GM18907 (cell line): ENCODE measurements around the gene GLE1.
"Not testable (repeated sequence)": the region's sequence is repeated elsewhere in the genome, so short reads cannot be mapped to it uniquely, and the experiment has no call there.

Experiments used
- ATAC-seq: cut with Tn5 transposase; IDR thresholded peaks from one replicate; pipeline ENCODE4 v1.9.1; 2021; ENCODE audit warnings: mild to moderate bottlenecking, moderate library complexity; ENCODE audit not compliant: unreplicated experiment

The GLE1 gene

DNA sequence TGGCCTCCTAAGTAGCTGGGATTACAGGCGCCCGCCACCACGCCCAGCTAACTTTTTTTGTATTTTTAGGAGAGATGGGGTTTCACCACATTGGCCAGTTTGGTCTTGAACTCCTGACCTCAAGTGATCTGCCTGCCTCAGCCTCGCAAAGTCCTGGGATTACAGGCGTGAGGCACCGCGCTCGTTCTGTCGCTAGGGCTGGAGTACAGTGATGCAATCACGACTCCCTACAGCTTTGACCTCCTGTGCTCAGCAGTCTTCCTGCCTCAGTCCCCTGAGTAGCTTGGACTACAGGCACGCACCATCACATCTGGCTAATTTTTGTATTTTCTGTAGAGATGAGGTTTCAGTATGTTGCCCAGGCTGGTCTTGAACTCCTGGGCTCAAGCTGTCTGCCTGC is 82.4 kb downstream of the GLE1 start:
- ATAC-seq: not testable (repeated sequence)

DNA sequence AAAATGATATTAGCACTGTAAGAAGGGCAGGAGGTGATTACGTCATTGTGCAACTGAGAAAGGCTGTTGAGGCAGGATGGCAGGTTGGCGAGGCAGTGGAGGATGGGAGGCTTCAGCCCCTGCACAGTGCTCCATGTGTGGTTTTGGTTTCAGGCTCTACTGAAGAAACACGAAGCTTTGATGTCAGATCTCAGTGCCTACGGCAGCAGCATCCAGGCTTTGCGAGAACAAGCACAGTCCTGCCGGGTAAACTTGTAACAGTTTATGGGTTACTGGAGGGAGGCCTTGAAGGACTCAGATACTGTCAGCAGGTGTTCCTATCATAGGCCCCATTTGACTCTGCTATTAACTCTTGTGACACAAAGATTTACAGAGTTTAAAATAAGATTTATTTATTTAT is 82.9 kb downstream of the GLE1 start:
- ATAC-seq: no peak

DNA sequence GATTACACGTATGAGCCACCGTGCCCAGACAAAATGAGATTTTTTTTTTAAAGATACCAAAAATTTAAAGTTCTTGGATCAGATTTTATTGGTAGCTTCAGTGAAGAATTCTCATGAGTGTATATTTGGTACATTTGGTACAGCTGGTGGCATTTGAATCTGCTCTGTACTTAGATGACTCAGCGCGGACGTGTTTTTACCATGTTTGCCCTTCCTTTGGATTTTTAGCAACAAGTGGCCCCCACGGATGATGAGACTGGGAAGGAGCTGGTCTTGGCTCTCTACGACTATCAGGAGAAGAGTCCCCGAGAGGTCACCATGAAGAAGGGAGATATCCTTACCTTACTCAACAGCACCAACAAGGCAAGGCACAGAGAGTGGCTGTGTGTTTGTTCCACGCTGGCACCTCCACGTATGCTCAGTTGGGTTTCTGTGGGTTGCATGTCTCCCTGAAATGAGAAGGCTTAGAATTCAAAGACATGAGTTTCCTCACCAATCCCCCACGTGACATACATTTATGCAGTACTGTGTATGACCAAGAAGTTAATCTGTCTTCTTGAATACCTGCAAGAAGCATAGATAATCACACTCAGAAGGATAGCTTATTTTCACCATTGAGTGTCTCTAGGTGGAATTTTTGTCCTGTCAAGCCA is 84.2 kb downstream of the GLE1 start:
- no peak for ATAC-seq
